HG02588 (cell line): ENCODE measurements around the gene OR13G1.
A peak's percentile ranks its signal among the peaks of the same experiment; 100 is the strongest.
"Not testable (repeated sequence)": the region's sequence is repeated elsewhere in the genome, so short reads cannot be mapped to it uniquely, and the experiment has no call there.

Source experiments
- ATAC-seq: cut with Tn5 transposase; IDR thresholded peaks from one replicate; pipeline ENCODE4 v1.9.1; 2021; ENCODE audit warnings: mild to moderate bottlenecking, moderate library complexity; ENCODE audit not compliant: unreplicated experiment

The OR13G1 gene

GRCh38 chr1:247679639-247680038, at the start of gene OR13G1:
Gene OR13G1 (minus strand): TSS chr1:247679739. CDS start chr1:247673041, 6,698 bp downstream.
- ATAC-seq = no peak

GRCh38 chr1:247721222-247721621, 41.7 kb upstream of the OR13G1 start:
- no peak for ATAC-seq

GRCh38 chr1:247716546-247716945, 37.0 kb upstream of the OR13G1 start, which contains the start of gene OR6F1:
Gene OR6F1 (minus strand): TSS chr1:247716646. CDS start chr1:247712755, 3,891 bp downstream.
- ATAC-seq = no peak

GRCh38 chr1:247713753-247714152, 34.2 kb upstream of the OR13G1 start:
- no peak for ATAC-seq

- not testable (repeated sequence) for ATAC-seq
Measured at GRCh38 chr1:247710681-247711080, 31.1 kb upstream of the OR13G1 start.

GRCh38 chr1:247701338-247701737, 21.8 kb upstream of the OR13G1 start:
- ATAC-seq = no peak

- peak; percentile 88 for ATAC-seq
Measured at GRCh38 chr1:247681288-247681897, 1.9 kb upstream of the OR13G1 start.

GRCh38 chr1:247680171-247680570, 632 bp upstream of the OR13G1 start:
- no peak for ATAC-seq

- no peak for ATAC-seq
Measured at GRCh38 chr1:247669225-247669624, 10.3 kb downstream of the OR13G1 start.

GRCh38 chr1:247656221-247656875, 23.2 kb downstream of the OR13G1 start:
- no peak for ATAC-seq

- no peak for ATAC-seq
Measured at GRCh38 chr1:247653040-247653439, 26.5 kb downstream of the OR13G1 start.

- ATAC-seq = no peak
Measured at GRCh38 chr1:247647864-247648263, 31.7 kb downstream of the OR13G1 start.

GRCh38 chr1:247646867-247647266, 32.7 kb downstream of the OR13G1 start:
- no peak for ATAC-seq

GRCh38 chr1:247642742-247643141, 36.8 kb downstream of the OR13G1 start:
- ATAC-seq = no peak

GRCh38 chr1:247639381-247639981, 40.1 kb downstream of the OR13G1 start:
- ATAC-seq = no peak

- no peak for ATAC-seq
Measured at GRCh38 chr1:247638781-247639180, 40.8 kb downstream of the OR13G1 start.

- no peak for ATAC-seq
Measured at GRCh38 chr1:247638011-247638410, 41.5 kb downstream of the OR13G1 start.

GRCh38 chr1:247627951-247628350, 51.6 kb downstream of the OR13G1 start:
- ATAC-seq = no peak
